NCI-H146 treated with DMSO at 0.1 percent for 48 hours (cell line): ENCODE data around the gene SBDS.
"Not testable (repeated sequence)": the region's sequence is repeated elsewhere in the genome, so short reads cannot be mapped to it uniquely, and the experiment has no call there.

Experiments
- DNase-seq: peaks from one replicate; lab custom pipeline; 2025; ENCODE audit not compliant: unreplicated experiment; lab: John Stamatoyannopoulos, UW

Gene SBDS

GRCh38 chr7:66995050-66995776 is at the start of gene SBDS:
SBDS (minus strand) TSS chr7:66995586; CDS start chr7:66995417, 169 bp downstream.
- DNase-seq: peak; percentile 97

GRCh38 chr7:67043559-67043930 is 48.2 kb upstream of the SBDS start:
- DNase-seq: not testable (repeated sequence)

- not testable (repeated sequence) for DNase-seq
Measured at GRCh38 chr7:67042781-67043558, 47.6 kb upstream of the SBDS start.

GRCh38 chr7:67040832-67041231 is 45.4 kb upstream of the SBDS start:
- DNase-seq: not testable (repeated sequence)

- DNase-seq: not testable (repeated sequence)
Measured at GRCh38 chr7:67036432-67037395, 41.3 kb upstream of the SBDS start.

DNA sequence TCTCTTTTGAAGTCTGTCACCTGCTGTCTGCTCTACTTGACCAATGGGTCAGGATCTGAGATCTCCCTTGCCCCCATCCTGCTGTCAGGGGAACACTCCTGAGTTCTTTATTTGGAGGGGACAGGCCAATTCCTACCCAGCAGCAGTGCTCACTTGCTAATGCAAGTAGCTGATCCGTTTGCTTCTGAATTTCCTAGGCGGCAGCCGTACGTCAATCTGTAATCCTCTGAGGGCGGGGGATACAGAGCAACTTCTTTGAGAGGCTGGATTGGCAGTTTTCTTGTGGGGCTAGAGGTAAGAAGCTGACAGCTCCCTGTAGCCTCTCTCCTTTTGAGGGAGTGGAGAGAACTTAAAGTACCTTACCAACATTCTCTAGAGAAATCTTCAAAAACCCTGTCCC is 37.9 kb upstream of the SBDS start:
- no peak for DNase-seq

- DNase-seq: not testable (repeated sequence)
Measured at GRCh38 chr7:67031685-67032084, 36.3 kb upstream of the SBDS start.

GRCh38 chr7:67025459-67025858 is 30.1 kb upstream of the SBDS start:
- not testable (repeated sequence) for DNase-seq

GRCh38 chr7:67022511-67022910 is 27.1 kb upstream of the SBDS start:
- no peak for DNase-seq

DNA sequence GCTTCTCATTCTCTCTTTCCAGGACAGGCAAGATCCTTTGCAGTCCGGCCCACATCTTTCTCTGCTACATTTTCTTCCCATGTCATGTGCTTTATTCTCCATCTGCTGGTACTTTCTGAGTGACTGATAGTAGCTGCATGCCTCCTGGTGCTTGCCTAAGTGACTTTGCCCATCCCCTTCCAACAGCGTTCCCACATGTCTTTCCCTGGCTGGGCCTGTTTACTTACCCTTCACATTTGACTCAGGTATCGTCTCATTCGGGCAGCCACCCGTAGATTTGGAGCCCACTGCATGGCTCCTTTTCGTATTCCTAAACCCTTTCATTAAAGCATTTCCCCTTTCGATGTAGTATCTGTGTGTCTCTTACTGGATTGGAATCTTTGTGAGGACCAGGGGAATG is 25.9 kb upstream of the SBDS start:
- no peak for DNase-seq

- peak; percentile 88 for DNase-seq
Measured at GRCh38 chr7:67019562-67020390, 24.4 kb upstream of the SBDS start.

DNA sequence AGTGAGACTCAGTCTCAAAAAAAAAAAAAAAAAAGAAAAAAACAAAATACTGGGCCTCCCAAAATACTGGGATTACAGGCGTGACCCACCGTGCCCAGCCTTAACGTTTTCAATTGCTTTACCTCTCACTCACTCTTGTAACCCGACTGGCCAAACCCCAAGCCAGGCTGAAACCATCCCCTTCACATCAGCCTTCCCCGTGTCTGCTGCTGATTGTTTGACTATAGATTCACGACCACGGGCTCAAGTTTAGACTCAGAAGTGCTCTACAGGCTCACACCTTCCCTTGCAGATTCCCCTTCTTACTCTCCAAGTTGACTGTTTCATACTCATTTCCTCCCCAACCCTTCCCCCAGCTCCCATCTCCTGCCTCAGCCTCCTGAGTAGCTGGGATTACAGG is 23.6 kb upstream of the SBDS start:
- DNase-seq: no peak

- DNase-seq: not testable (repeated sequence)
Measured at GRCh38 chr7:67017971-67018370, 22.6 kb upstream of the SBDS start.

DNA sequence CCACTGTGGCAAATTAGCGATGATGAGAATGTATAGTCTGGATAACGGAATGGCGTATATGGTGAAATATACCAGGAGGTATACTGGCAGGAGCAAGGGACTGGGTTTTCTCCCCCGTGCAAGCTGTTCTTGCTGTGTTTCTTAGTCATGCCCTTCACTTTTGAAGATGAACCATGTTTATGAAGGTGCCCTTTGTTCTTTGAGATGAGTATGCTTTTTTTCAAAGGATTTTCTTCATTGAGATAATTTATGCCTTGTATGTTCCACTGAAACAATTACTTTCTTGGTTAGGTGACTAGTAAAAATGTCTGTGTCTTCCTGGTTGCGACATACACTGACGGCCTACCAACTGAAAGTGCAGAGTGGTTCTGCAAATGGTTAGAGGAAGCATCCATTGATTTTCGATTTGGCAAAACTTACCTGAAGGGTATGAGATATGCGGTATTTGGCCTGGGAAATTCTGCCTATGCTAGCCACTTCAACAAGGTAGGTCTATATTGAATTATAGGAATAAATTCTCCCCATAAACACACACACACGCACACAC is 18.8 kb upstream of the SBDS start:
- not testable (repeated sequence) for DNase-seq

DNA sequence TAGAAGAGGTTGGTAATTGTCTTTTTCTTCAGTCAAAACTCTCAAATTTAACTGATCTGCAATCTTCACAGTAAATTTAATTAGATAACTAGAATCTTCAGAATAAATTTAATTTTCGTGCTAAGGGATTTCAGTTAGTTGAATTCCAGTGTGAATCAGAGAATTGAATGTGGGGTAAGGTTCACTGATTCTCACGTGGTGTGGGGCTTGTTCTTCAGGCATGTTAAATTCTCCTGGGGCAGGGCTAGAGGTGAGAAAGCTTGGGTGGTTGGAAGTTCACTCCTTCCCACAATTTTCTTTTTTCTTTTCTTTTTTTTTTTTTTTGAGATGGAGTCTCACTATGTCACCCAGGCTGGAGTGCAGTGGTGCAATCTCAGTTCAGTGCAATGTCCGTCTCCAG is 14.3 kb upstream of the SBDS start:
- DNase-seq: not testable (repeated sequence)

- DNase-seq: no peak
Measured at GRCh38 chr7:67008260-67008659, 12.9 kb upstream of the SBDS start.

- DNase-seq: no peak
Measured at GRCh38 chr7:67006965-67007364, 11.6 kb upstream of the SBDS start.

DNA sequence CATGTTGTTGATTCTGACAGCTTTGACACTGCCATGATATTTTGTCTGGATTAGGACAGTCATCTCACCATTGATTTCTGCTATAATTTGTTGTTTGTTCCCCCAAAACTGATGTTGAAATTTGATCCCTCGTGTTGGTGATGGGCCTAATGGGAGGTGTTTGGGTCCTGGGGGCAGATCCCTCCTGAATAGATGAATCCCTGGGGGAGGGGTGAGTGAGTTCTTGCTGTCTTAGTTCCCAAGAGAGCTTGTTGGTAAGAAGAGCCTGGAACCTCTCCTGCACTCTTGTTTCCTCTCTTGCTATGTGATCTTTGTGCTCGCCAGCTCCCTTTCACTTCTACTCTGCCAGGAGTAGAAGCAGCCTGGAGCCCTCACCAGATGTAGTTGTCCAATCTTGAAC is 8.8 kb upstream of the SBDS start:
- DNase-seq: not testable (repeated sequence)

GRCh38 chr7:67000601-67001258 is 5.3 kb upstream of the SBDS start:
- DNase-seq: not testable (repeated sequence)
